ENCODE results near the gene TMEM62.
A peak's percentile ranks its signal among the peaks of the same experiment; 100 is the strongest.

TMEM62 gene

DNA sequence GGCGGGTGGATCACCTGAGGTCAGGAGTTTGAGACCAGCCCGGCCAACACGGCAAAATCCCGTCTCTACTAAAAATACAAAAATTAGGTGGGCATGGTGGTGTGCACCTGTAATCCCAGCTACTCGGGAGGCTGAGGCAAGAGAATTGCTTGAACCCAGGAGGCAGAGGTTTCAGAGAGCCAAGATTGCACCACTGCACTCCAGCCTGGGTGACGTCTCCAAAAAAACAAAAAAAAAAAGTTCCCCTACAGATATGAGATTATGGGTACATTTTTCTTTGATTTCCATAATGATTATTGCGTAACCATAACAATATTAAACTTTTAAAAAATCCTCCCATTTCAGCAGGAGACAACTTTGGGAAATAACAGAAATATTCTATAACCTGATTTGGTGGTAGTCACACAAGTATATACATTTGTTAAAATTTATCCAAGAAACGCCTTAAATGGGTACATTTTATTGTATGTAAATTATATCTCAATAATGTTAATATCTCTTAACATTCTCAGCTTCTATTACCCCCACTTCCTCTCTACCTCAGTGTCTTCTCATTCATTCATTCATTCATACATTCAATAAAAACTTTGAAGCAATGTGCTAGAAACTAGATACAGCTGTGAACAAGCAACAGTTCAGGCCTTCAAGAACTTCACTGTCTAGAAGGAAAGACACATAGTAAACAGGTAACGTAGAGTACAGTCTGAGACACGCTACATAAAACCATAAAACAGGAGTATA, 34.1 kb upstream of the TMEM62 start:
- Histone ChIP-seq H3K36me3 (ENCODE audit: control insufficient read depth, insufficient read depth, low read length) (no peaks in the 10 kb centered on the region), H3K27me3 (replicated peaks; ENCODE audit: control insufficient read depth, insufficient read depth, low read length, poor library complexity, severe bottlenecking) (no peaks in the 10 kb centered on the region), H3K27ac (ENCODE audit: insufficient read depth, low read length, poor library complexity, severe bottlenecking) (no peak overlapping the region), H3K4me1 (ENCODE audit: control insufficient read depth, insufficient read depth, low read length, poor library complexity, severe bottlenecking) (peaks cover 4% of the 10 kb centered on the region), H3K4me3 (ENCODE audit: insufficient read depth, low read depth, low read length, poor library complexity, severe bottlenecking) (no peak overlapping the region), H3K9me3 (ENCODE audit: control insufficient read depth, low read length) (no peaks in the 10 kb centered on the region)
- DNase-seq, result no peak

DNA sequence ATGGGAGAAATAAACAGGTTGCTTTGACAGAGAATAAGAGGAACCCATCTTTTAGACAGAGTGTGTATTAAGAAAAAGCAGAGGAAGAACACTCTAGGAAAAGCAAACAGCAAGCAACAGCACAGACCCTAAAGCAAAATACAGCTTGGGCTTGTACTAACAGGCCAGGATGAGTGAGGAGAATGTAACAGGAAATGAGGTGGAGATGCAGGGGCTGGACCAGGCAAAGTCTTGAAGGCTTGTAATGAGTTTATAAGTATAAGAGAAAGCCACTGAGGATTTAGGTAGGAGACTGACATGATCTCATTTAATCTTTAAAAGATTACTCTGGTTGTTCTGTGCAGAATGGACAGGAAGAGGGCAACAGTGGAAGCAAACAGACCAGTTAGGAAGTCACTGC, 32.4 kb upstream of the TMEM62 start:
- Histone ChIP-seq H3K9me3 (ENCODE audit: control insufficient read depth, low read length) (no peaks in the 10 kb centered on the region), H3K4me1 (ENCODE audit: control insufficient read depth, insufficient read depth, low read length, poor library complexity, severe bottlenecking) (peaks cover 8% of the 10 kb centered on the region), H3K4me3 (ENCODE audit: insufficient read depth, low read depth, low read length, poor library complexity, severe bottlenecking) (no peak overlapping the region), H3K36me3 (ENCODE audit: control insufficient read depth, insufficient read depth, low read length) (no peaks in the 10 kb centered on the region), H3K27ac (ENCODE audit: insufficient read depth, low read length, poor library complexity, severe bottlenecking) (no peak overlapping the region), H3K27me3 (replicated peaks; ENCODE audit: control insufficient read depth, insufficient read depth, low read length, poor library complexity, severe bottlenecking) (no peaks in the 10 kb centered on the region)
- no peak for DNase-seq

- Histone ChIP-seq H3K4me1 (ENCODE audit: control insufficient read depth, insufficient read depth, low read length, poor library complexity, severe bottlenecking) (peaks cover 11% of the 10 kb centered on the region), H3K36me3 (ENCODE audit: control insufficient read depth, insufficient read depth, low read length) (no peaks in the 10 kb centered on the region), H3K4me3 (ENCODE audit: insufficient read depth, low read depth, low read length, poor library complexity, severe bottlenecking) (no peak overlapping the region), H3K9me3 (ENCODE audit: control insufficient read depth, low read length) (no peaks in the 10 kb centered on the region), H3K27me3 (replicated peaks; ENCODE audit: control insufficient read depth, insufficient read depth, low read length, poor library complexity, severe bottlenecking) (no peaks in the 10 kb centered on the region), H3K27ac (ENCODE audit: insufficient read depth, low read length, poor library complexity, severe bottlenecking) (no peak overlapping the region)
- no peak for DNase-seq
These were observed 31.2 kb upstream of the TMEM62 start for GRCh38 chr15:43102187-43102586.

- no peak overlapping the region for H3K4me3 ChIP-seq (ENCODE audit: insufficient read depth, low read depth, low read length, poor library complexity, severe bottlenecking)
- H3K27ac ChIP-seq (ENCODE audit: insufficient read depth, low read length, poor library complexity, severe bottlenecking), result no peak overlapping the region
- no peaks in the 10 kb centered on the region for H3K27me3 ChIP-seq (replicated peaks; ENCODE audit: control insufficient read depth, insufficient read depth, low read length, poor library complexity, severe bottlenecking)
- H3K9me3 ChIP-seq (ENCODE audit: control insufficient read depth, low read length), result no peaks in the 10 kb centered on the region
- peaks cover 11% of the 10 kb centered on the region for H3K4me1 ChIP-seq (ENCODE audit: control insufficient read depth, insufficient read depth, low read length, poor library complexity, severe bottlenecking)
- no peaks in the 10 kb centered on the region for H3K36me3 ChIP-seq (ENCODE audit: control insufficient read depth, insufficient read depth, low read length)
- DNase-seq, result no peak
These were observed 29.5 kb upstream of the TMEM62 start for GRCh38 chr15:43103907-43104306.

DNA sequence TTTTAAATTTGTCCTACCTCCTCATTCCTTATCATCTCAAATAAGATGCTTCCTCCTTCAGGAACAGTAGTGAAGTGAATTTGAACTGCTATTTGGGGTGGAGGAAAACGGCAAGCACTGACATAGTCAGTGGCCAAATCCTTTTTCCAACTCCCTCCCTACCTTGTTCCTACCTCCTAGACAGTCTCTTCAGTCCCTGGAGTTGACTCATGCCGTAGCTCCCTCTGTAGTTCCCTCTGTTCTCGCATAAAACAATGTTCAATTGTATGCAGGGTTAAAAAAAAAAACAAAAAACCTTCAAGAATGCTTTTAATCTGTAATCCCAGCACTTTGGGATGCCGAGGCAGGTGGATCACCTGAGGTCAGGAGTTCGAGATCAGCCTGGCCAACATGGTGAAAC, 29.0 kb upstream of the TMEM62 start:
- Histone ChIP-seq H3K36me3 (ENCODE audit: control insufficient read depth, insufficient read depth, low read length) (no peaks in the 10 kb centered on the region), H3K4me1 (ENCODE audit: control insufficient read depth, insufficient read depth, low read length, poor library complexity, severe bottlenecking) (peaks cover 11% of the 10 kb centered on the region), H3K27me3 (replicated peaks; ENCODE audit: control insufficient read depth, insufficient read depth, low read length, poor library complexity, severe bottlenecking) (no peaks in the 10 kb centered on the region), H3K27ac (ENCODE audit: insufficient read depth, low read length, poor library complexity, severe bottlenecking) (no peak overlapping the region), H3K4me3 (ENCODE audit: insufficient read depth, low read depth, low read length, poor library complexity, severe bottlenecking) (no peak overlapping the region), H3K9me3 (ENCODE audit: control insufficient read depth, low read length) (no peaks in the 10 kb centered on the region)
- DNase-seq, result no peak

- H3K4me3 ChIP-seq (ENCODE audit: insufficient read depth, low read depth, low read length, poor library complexity, severe bottlenecking), result peak overlapping the region; percentile 90
- H3K27ac ChIP-seq (ENCODE audit: insufficient read depth, low read length, poor library complexity, severe bottlenecking), result peak overlapping the region; percentile 88
- H3K4me1 ChIP-seq (ENCODE audit: control insufficient read depth, insufficient read depth, low read length, poor library complexity, severe bottlenecking), result peaks cover 8% of the 10 kb centered on the region
- peak in 2 of 3 donors; percentile 1 to 24 for DNase-seq
- H3K9me3 ChIP-seq (ENCODE audit: control insufficient read depth, low read length), result no peaks in the 10 kb centered on the region
- H3K27me3 ChIP-seq (replicated peaks; ENCODE audit: control insufficient read depth, insufficient read depth, low read length, poor library complexity, severe bottlenecking), result no peaks in the 10 kb centered on the region
- H3K36me3 ChIP-seq (ENCODE audit: control insufficient read depth, insufficient read depth, low read length), result no peaks in the 10 kb centered on the region
These were observed 28.2 kb upstream of the TMEM62 start for GRCh38 chr15:43105077-43105736.

DNA sequence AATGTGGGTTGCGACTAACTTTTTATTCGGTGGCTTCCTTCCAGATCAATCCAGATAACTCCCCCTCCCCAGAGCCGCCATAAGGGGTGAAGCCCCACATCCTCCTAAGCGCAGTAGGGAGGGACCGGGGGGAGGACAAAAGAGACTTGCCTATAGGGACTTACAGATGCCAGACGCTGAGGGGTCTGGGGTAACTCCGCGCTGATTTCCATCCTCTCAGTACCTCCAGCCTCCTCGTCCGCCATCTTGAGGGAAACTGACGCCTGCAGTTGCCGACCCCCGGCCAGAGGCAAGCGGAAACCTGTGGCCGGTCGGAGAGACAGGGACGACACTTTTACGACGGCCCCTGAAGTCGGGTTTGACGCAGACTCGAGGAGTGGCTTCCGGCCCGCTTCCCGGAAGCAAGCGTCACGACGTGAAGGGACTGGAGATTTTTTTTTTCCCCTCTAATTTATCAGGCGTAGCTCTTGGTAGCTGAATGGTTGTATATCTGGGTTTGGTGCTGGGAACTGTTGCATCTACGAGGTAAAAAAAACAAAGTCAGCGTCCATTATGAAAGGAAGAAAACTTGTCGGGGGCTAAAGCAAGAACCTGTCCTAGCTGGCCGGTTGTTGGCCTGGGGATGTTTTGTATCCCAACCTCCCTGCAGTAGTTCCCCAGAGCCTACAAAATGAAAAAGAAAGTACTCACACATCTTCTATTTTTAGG, 27.5 kb upstream of the TMEM62 start, which contains the start of gene UBR1:
TSS of gene UBR1 (minus strand) at position 261 of the 708 bp plus-strand sequence. CDS start at position 245, 16 bp downstream.
- Histone ChIP-seq H3K4me3 (ENCODE audit: insufficient read depth, low read depth, low read length, poor library complexity, severe bottlenecking) (peak within 1 kb of the TSS; percentile 90), H3K36me3 (ENCODE audit: control insufficient read depth, insufficient read depth, low read length) (no peaks in the 10 kb centered on the region), H3K27ac (ENCODE audit: insufficient read depth, low read length, poor library complexity, severe bottlenecking) (peak within 1 kb of the TSS; percentile 88), H3K27me3 (replicated peaks; ENCODE audit: control insufficient read depth, insufficient read depth, low read length, poor library complexity, severe bottlenecking) (no peaks in the 10 kb centered on the region), H3K4me1 (ENCODE audit: control insufficient read depth, insufficient read depth, low read length, poor library complexity, severe bottlenecking) (peaks cover 7% of the 10 kb centered on the region), H3K9me3 (ENCODE audit: control insufficient read depth, low read length) (no peaks in the 10 kb centered on the region)
- peak; percentile 79 to 86 (median 80) for DNase-seq

GRCh38 chr15:43106486-43106829, 26.9 kb upstream of the TMEM62 start:
- peak overlapping the region; percentile 90 for H3K4me3 ChIP-seq (ENCODE audit: insufficient read depth, low read depth, low read length, poor library complexity, severe bottlenecking)
- no peaks in the 10 kb centered on the region for H3K9me3 ChIP-seq (ENCODE audit: control insufficient read depth, low read length)
- DNase-seq, result no peak

GRCh38 chr15:43107751-43108150, 25.6 kb upstream of the TMEM62 start:
- H3K4me1 ChIP-seq (ENCODE audit: control insufficient read depth, insufficient read depth, low read length, poor library complexity, severe bottlenecking), result peaks cover 7% of the 10 kb centered on the region
- H3K9me3 ChIP-seq (ENCODE audit: control insufficient read depth, low read length), result no peaks in the 10 kb centered on the region
- H3K36me3 ChIP-seq (ENCODE audit: control insufficient read depth, insufficient read depth, low read length), result no peaks in the 10 kb centered on the region
- DNase-seq, result no peak
- H3K4me3 ChIP-seq (ENCODE audit: insufficient read depth, low read depth, low read length, poor library complexity, severe bottlenecking), result no peak overlapping the region
- H3K27me3 ChIP-seq (replicated peaks; ENCODE audit: control insufficient read depth, insufficient read depth, low read length, poor library complexity, severe bottlenecking), result no peaks in the 10 kb centered on the region
- H3K27ac ChIP-seq (ENCODE audit: insufficient read depth, low read length, poor library complexity, severe bottlenecking), result no peak overlapping the region

More at GRCh38 chr15:43106486-43106829, 26.9 kb upstream of the TMEM62 start:
- Histone ChIP-seq H3K27me3 (replicated peaks; ENCODE audit: control insufficient read depth, insufficient read depth, low read length, poor library complexity, severe bottlenecking) (no peaks in the 10 kb centered on the region), H3K27ac (ENCODE audit: insufficient read depth, low read length, poor library complexity, severe bottlenecking) (peak overlapping the region; percentile 88), H3K36me3 (ENCODE audit: control insufficient read depth, insufficient read depth, low read length) (no peaks in the 10 kb centered on the region), H3K4me1 (ENCODE audit: control insufficient read depth, insufficient read depth, low read length, poor library complexity, severe bottlenecking) (peaks cover 7% of the 10 kb centered on the region)

DNA sequence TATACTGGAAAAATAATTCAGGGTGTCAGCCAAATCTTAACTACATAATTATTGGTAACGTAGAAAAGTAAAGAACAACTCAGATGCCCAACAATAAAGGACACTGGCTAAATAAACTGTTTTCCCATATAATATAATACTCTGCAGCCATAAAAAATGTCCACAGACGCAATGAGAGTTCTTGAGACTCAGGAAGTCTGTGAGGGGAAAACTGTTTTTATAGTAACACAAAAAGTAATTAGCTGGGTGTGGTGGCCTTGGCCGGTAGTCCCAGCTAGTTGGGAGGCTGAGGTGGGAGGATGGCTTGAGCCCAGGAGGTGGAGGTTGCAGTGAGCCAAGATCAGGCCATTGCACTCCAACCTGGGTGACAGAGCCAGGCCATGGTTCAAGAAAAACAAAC, 22.0 kb upstream of the TMEM62 start:
- Histone ChIP-seq H3K36me3 (ENCODE audit: control insufficient read depth, insufficient read depth, low read length) (no peaks in the 10 kb centered on the region), H3K27me3 (replicated peaks; ENCODE audit: control insufficient read depth, insufficient read depth, low read length, poor library complexity, severe bottlenecking) (no peaks in the 10 kb centered on the region), H3K4me1 (ENCODE audit: control insufficient read depth, insufficient read depth, low read length, poor library complexity, severe bottlenecking) (peaks cover 2% of the 10 kb centered on the region), H3K4me3 (ENCODE audit: insufficient read depth, low read depth, low read length, poor library complexity, severe bottlenecking) (no peak overlapping the region), H3K27ac (ENCODE audit: insufficient read depth, low read length, poor library complexity, severe bottlenecking) (no peak overlapping the region), H3K9me3 (ENCODE audit: control insufficient read depth, low read length) (no peaks in the 10 kb centered on the region)
- no peak for DNase-seq

All from effector memory CD4-positive, alpha-beta T cell (primary cell).